Activated B cell treated with CpG ODN at 0.5 μM for 24 hours (primary cell): ENCODE results near the gene B3GNT7. TPM values are rescaled to one million over a fixed set of nuclear protein-coding genes. Genes with fewer than 3 reads are reported as not detected.
"Not testable (repeated sequence)": the region's sequence is repeated elsewhere in the genome, so short reads cannot be mapped to it uniquely, and the experiment has no call there.

Experiments
- ATAC-seq: fragments of 200-7000 bp; cut with Tn5 transposase; one replicate; pipeline ENCODE4 v1.10.0; 2021; ENCODE audit warnings: low read depth, mild to moderate bottlenecking, moderate library complexity
- CTCF ChIA-PET: fragments of 350-600 bp; sonication (Branson Sonifier 250); formaldehyde crosslinking; loops from one replicate; lab custom pipeline; 2021; ENCODE audit warnings: antibody characterized with exemption; lab: Charles Lee
- POLR2A ChIA-PET: fragments of 350-600 bp; sonication (Branson Sonifier 250); formaldehyde crosslinking; loops from one replicate; lab custom pipeline; 2021; ENCODE audit warnings: antibody characterized with exemption; lab: Charles Lee
- DNase-seq: peaks from one replicate; pipeline ENCODE4 v3.0.0; 2022
- H3K27ac Mint-ChIP-seq: one replicate; pipeline ENCODE4 v1.8.0; 2020; ENCODE audit warnings: mixed read lengths
- H3K27me3 Mint-ChIP-seq: one replicate; pipeline ENCODE4 v1.8.0; 2021; ENCODE audit warnings: mixed read lengths
- H3K36me3 Mint-ChIP-seq: one replicate; pipeline ENCODE4 v1.8.0; 2021; ENCODE audit warnings: low read depth, mixed read lengths
- H3K4me1 Mint-ChIP-seq: one replicate; pipeline ENCODE4 v1.8.0; 2021; ENCODE audit warnings: mixed read lengths
- H3K4me3 Mint-ChIP-seq: one replicate; pipeline ENCODE4 v1.8.0; 2020; ENCODE audit warnings: mild to moderate bottlenecking, mixed read lengths
- H3K9me3 Mint-ChIP-seq: one replicate; pipeline ENCODE4 v1.8.0; 2020; ENCODE audit warnings: mixed read lengths
- intact Hi-C: fragments of 100-400 bp; cut with micrococcal nuclease; formaldehyde crosslinking; loops from one replicate; pipeline ENCODE4 v1.15.1; 2024
- total RNA-seq: library from RNA; stranded (reverse); gene quantifications from 2 replicates; pipeline ENCODE4 v1.2.3, GENCODE V29; 2022
- TF ChIP-seq, protein P1 (sequence below): fragments of 200-600 bp; IDR thresholded peaks from one replicate; pipeline ENCODE4 v1.8.0; 2022; ENCODE audit warnings: antibody characterized with exemption, mild to moderate bottlenecking

B3GNT7 gene
- total RNA-seq, 1 donor from 2014 or later = 24.4 TPM

DNA sequence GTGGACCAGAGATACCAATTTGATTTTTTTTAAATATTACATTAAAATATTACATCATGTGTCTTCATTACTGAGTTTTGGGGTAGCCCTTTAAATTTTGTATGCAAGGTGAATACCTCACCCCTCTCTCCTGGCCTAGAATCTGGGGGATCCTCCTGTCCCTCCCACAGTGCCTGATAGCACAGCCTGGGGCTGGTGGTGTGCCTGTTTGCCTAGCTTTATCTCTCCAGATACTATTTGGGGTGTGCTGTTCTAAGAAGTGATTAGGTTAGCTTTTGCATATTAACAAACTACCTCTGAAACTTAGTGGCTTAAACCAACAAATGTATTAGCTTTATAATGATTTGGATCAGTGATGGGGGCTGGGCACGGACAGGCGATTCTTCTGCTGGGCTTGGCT, 20.7 kb upstream of the B3GNT7 start:
- H3K9me3 Mint-ChIP-seq = no peaks in the 10 kb centered on the region
- TF ChIP-seq, protein P1, sequence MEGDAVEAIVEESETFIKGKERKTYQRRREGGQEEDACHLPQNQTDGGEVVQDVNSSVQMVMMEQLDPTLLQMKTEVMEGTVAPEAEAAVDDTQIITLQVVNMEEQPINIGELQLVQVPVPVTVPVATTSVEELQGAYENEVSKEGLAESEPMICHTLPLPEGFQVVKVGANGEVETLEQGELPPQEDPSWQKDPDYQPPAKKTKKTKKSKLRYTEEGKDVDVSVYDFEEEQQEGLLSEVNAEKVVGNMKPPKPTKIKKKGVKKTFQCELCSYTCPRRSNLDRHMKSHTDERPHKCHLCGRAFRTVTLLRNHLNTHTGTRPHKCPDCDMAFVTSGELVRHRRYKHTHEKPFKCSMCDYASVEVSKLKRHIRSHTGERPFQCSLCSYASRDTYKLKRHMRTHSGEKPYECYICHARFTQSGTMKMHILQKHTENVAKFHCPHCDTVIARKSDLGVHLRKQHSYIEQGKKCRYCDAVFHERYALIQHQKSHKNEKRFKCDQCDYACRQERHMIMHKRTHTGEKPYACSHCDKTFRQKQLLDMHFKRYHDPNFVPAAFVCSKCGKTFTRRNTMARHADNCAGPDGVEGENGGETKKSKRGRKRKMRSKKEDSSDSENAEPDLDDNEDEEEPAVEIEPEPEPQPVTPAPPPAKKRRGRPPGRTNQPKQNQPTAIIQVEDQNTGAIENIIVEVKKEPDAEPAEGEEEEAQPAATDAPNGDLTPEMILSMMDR = no peak
- intact Hi-C loops = no loop called here
- no peaks in the 10 kb centered on the region for H3K36me3 Mint-ChIP-seq
- POLR2A ChIA-PET = interaction anchor here (0.6 kb wide), 1 partner anchor 17 kb away, joined by 3 read pairs; no protein-coding TSS in a partner anchor
- no peak overlapping the region for H3K27ac Mint-ChIP-seq
- CTCF ChIA-PET = interaction anchor here (0.7 kb wide), 1 partner anchor 148 kb away, joined by 3 read pairs; no protein-coding TSS in a partner anchor
- no peaks in the 10 kb centered on the region for H3K4me1 Mint-ChIP-seq
- ATAC-seq (no peak), DNase-seq (no peak)
- no peaks in the 10 kb centered on the region for H3K27me3 Mint-ChIP-seq
- H3K4me3 Mint-ChIP-seq = no peak overlapping the region

DNA sequence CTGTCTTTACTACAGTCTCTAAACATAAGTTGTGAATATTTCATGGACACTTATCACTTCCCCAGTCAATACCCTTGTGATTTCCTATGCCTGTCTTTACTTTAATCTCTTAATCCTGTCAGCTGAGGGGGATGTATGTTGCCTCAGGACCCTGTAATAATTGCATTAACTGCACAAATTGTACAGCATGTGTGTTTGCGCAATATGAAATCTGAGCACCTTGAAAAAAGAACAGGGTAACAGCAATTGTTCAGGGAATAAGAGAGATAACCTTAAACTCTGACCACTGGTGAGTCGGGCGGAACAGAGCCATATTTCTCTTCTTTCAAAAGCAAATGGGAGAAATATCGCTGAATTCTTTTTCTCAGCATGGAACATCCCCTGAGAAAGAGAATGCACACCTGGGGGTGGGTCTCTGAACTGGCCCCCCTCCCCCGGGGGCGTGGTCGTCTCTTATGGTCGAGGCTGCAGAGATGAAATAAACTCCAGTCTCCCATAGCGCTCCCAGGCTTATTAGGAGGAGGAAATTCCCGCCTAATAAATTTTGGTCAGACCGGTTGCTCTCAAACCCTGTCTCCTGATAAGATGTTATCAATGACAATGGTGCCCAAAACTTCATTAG, 19.4 kb upstream of the B3GNT7 start:
- H3K4me1 Mint-ChIP-seq, ATAC-seq, H3K9me3 Mint-ChIP-seq, H3K4me3 Mint-ChIP-seq, intact Hi-C loops, DNase-seq, H3K27ac Mint-ChIP-seq, CTCF ChIA-PET, H3K27me3 Mint-ChIP-seq, POLR2A ChIA-PET, H3K36me3 Mint-ChIP-seq: not testable (repeated sequence)

DNA sequence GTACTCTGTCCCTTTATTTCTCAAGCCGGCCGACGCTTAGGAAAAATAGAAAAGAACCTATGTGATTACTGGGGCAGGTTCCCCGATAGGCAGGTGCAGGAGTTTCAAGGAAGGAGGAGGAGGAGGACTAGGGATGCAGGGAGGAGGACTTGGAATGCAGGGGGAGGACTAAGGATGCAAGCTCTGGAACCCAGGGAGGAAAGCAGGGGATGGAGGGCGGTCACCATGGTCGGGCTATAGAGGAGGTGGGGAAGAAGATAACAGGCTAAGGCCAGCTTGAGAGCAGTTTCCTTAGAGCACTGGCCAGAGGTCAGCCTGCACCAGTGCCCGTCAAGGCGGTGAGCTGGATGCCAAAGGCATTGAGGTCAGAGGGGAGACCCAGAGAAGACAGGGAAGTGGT, 18.7 kb upstream of the B3GNT7 start:
- DNase-seq (no peak), ATAC-seq (no peak)
- H3K4me1 Mint-ChIP-seq = no peaks in the 10 kb centered on the region
- POLR2A ChIA-PET = interaction anchor here (1.0 kb wide), 1 partner anchor 15 kb away, joined by 7 read pairs; no protein-coding TSS in a partner anchor
- no peak overlapping the region for H3K27ac Mint-ChIP-seq
- no peaks in the 10 kb centered on the region for H3K36me3 Mint-ChIP-seq
- H3K9me3 Mint-ChIP-seq = no peaks in the 10 kb centered on the region
- no peak overlapping the region for H3K4me3 Mint-ChIP-seq
- intact Hi-C loops = no loop called here
- TF ChIP-seq, protein P1 = no peak
- no peaks in the 10 kb centered on the region for H3K27me3 Mint-ChIP-seq
- CTCF ChIA-PET = no interaction called here

DNA sequence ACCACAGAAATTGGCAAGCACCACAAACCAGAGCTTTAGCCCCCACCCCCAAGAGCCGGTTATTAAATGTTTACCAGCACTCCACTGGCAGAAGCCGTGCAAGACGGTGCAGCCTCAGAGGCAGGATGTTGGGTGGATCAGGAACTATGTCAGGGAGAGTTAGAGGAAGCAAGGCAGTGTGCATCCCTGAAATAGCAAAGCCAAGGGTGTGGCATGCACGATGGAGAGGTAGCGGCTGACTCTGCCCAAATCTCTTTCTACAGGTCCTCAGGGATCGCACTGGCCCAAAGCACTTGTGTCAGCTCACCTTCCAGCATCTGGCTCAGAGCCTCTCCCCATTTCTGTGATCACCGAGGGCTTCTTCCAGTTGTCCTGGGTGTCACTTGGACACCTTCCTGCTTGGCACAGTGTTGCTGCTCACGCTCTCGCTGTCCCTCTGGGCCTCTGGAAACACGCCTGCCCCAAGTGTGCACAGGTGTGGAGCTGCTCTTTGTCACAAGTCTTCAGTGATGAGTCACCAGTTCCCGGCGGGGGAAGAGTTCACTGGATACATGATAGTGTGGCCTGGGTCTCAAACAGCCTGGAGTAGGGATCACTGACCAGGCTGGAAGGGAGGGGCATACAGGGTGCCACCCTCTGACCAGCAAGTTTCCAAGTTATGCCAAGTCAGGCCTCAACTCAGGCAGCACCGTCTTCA, 17.3 kb upstream of the B3GNT7 start:
- Mint-ChIP-seq H3K9me3 (no peaks in the 10 kb centered on the region), H3K27me3 (no peaks in the 10 kb centered on the region), H3K27ac (no peak overlapping the region), H3K4me3 (no peak overlapping the region), H3K4me1 (no peaks in the 10 kb centered on the region), H3K36me3 (no peaks in the 10 kb centered on the region)
- no peak for DNase-seq
- intact Hi-C loops = no loop called here
- POLR2A ChIA-PET = no interaction called here
- CTCF ChIA-PET = no interaction called here
- TF ChIP-seq, protein P1 = no peak
- no peak for ATAC-seq

DNA sequence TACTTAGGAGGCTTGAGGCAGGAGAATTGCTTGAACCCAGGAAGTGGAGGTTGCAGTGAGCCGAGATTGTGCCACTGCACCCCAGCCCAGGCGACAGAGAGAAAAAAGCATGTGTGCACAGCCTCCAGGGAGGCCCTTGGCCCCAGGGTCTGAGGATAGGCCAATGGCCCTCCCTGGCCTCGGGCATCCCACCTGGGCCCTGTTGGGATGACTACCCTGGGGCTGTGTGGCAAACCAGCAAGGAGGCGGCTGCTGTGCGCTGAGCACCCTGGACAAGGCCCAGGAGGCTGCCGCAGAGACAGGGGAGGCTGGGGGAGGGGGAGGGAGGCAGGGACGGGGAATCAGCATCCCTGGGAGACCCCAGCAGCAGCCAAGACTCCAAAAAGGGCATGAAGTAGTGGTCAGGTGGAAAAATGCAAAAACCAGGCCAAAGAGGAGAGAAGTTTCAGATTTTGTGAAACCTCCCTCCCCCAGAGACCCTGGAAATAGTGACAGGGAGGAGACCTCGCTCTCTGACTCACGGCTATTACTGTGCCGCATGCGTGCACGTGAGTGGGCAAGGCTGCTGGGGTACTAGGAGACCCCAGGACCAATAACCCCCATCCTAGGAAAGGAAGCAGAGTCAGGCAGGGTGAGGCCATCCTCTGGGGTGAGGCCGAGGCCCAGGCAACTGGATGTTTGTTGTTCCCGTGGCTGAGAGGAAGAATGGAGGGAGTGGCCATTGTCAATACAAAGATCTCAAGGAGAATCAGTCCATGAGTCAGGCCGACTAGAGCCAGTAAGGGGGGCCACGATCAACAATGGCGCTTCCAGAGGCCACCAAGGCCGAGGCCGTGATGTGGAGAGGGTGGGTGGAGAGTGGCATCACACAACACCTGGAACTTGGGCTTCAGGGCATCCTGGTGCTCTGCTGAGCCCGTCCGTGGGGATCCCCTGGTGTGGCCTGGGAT, 16.0 kb upstream of the B3GNT7 start:
- H3K4me3 Mint-ChIP-seq = no peak overlapping the region
- H3K27me3 Mint-ChIP-seq = no peaks in the 10 kb centered on the region
- TF ChIP-seq, protein P1 = no peak
- no peaks in the 10 kb centered on the region for H3K36me3 Mint-ChIP-seq
- DNase-seq (no peak), ATAC-seq (no peak)
- POLR2A ChIA-PET = no interaction called here
- H3K4me1 Mint-ChIP-seq = no peaks in the 10 kb centered on the region
- no peaks in the 10 kb centered on the region for H3K9me3 Mint-ChIP-seq
- H3K27ac Mint-ChIP-seq = no peak overlapping the region
- intact Hi-C loops = no loop called here
- CTCF ChIA-PET = no interaction called here
